ENCODE data around the gene PXDN.

The PXDN gene

GRCh38 chr2:1747065-1747941 is 3.0 kb upstream of the PXDN start:
- Histone ChIP-seq H4K20me1 (ENCODE audit: insufficient read depth, low read length) (no peaks in the 10 kb centered on the region), H3K4me2 (ENCODE audit: low read depth, low read length) (no peak overlapping the region), H3K4me1 (ENCODE audit: low read length) (no peaks in the 10 kb centered on the region), H3K27ac (ENCODE audit: low read length) (no peak overlapping the region), H3K9me2 (replicated peaks; ENCODE audit: insufficient read depth, low read length) (no peaks in the 10 kb centered on the region), H2AFZ (ENCODE audit: low read length) (no peak overlapping the region), H3K9me3 (replicated peaks; ENCODE audit: insufficient read depth, low read length) (no peaks in the 10 kb centered on the region), H3F3A (ENCODE audit: insufficient read depth, low read length) (no peaks in the 10 kb centered on the region), H3K79me2 (ENCODE audit: low read length) (no peaks in the 10 kb centered on the region), H3K9ac (ENCODE audit: low read length) (no peak overlapping the region), H3K4me3 (ENCODE audit: low read length) (no peak overlapping the region), H3K27me3 (replicated peaks; ENCODE audit: insufficient read depth, low read length) (no peaks in the 10 kb centered on the region), H3K36me3 (replicated peaks; ENCODE audit: insufficient read depth, low read length) (no peaks in the 10 kb centered on the region)
- DNase-seq: no peak
- TF ChIP-seq CTCF (IDR thresholded peaks at IDR 0.05; ENCODE audit: low read length) (no peak), EZH2 (optimal IDR thresholded peaks at IDR 0.05; ENCODE audit: low read depth, low read length) (no peak), EZH2phosphoT487 (IDR thresholded peaks at IDR 0.05; ENCODE audit: low read length) (no peak)

- H3K4me2 ChIP-seq (ENCODE audit: low read depth, low read length): no peak overlapping the region
- no peak overlapping the region for H2AFZ ChIP-seq (ENCODE audit: low read length)
- no peak overlapping the region for H3K9ac ChIP-seq (ENCODE audit: low read length)
Measured at GRCh38 chr2:1746174-1747064, 2.1 kb upstream of the PXDN start.

More at GRCh38 chr2:1746174-1747064, 2.1 kb upstream of the PXDN start:
- H3K27ac ChIP-seq (ENCODE audit: low read length): no peak overlapping the region
- no peaks in the 10 kb centered on the region for H3K9me2 ChIP-seq (replicated peaks; ENCODE audit: insufficient read depth, low read length)
- no peaks in the 10 kb centered on the region for H3F3A ChIP-seq (ENCODE audit: insufficient read depth, low read length)
- no peaks in the 10 kb centered on the region for H4K20me1 ChIP-seq (ENCODE audit: insufficient read depth, low read length)
- no peak for TF ChIP-seq EZH2phosphoT487 (IDR thresholded peaks at IDR 0.05; ENCODE audit: low read length)
- TF ChIP-seq EZH2 (optimal IDR thresholded peaks at IDR 0.05; ENCODE audit: low read depth, low read length): no peak
- no peak for TF ChIP-seq CTCF (IDR thresholded peaks at IDR 0.05; ENCODE audit: low read length)
- no peaks in the 10 kb centered on the region for H3K27me3 ChIP-seq (replicated peaks; ENCODE audit: insufficient read depth, low read length)
- H3K79me2 ChIP-seq (ENCODE audit: low read length): no peaks in the 10 kb centered on the region
- DNase-seq: no peak
- no peaks in the 10 kb centered on the region for H3K9me3 ChIP-seq (replicated peaks; ENCODE audit: insufficient read depth, low read length)
- no peak overlapping the region for H3K4me3 ChIP-seq (ENCODE audit: low read length)
- no peaks in the 10 kb centered on the region for H3K4me1 ChIP-seq (ENCODE audit: low read length)
- H3K36me3 ChIP-seq (replicated peaks; ENCODE audit: insufficient read depth, low read length): no peaks in the 10 kb centered on the region

Data from MM.1S (cell line).